ENCODE data around the gene PHYH. TPM values are rescaled to one million over a fixed set of nuclear protein-coding genes. Genes with fewer than 3 reads are reported as not detected.
"Not testable (repeated sequence)": the region's sequence is repeated elsewhere in the genome, so short reads cannot be mapped to it uniquely, and the experiment has no call there.

PHYH gene
- total RNA-seq, 1 donor from 2014 or later: 5.8 TPM

DNA sequence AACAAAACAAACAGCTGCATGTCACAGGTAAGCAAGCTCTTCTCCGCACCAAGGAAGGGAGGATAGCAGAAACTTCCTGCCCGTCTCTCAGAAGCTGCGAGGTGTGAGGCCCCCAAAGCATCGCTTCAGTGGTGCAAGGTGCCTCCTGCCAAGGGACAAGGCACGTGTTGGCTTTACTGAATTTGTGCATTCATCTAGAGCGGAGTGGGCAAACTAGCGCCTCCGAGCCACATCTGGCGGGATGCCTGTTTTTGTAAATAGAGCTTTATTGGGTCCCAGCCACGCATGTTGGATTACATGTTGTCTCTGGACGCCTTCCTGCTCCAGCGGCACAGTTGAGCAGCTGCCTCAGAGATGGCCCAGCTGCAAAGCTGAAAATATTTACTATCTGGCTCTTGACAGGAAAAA lies 27.7 kb downstream of the PHYH start:
- no peak for DNase-seq (ENCODE audit: low read depth in 2 of 2)

DNA sequence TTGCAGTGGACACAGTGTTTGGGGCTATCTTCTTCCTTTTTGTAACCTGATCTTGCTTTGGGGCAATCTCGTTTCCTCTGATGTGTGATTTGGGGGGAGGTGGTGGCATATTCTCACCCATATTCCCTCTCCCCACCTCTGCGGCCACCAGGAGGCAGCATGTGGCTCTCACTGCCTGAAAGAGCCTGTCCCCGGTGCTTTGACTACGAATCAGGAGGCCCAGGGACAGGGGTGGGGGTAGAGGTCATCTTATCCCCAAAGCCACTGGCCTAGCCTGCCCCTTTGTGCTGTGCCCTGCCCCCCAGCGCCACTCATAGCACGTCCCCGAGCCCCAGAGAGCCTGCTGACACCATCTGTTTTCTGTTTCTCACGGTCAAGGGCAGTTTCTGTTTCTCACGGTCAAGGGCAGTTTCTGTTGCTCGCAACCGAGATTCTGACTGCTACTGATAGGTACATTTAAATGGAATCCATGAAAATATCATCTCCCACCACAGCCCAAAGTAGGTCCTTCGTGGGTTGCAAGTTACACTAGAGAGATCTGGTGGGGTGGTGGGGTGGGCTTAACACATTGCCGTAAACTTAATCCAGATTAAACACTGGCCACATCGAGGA lies 28.2 kb downstream of the PHYH start:
- DNase-seq (ENCODE audit: low read depth in 2 of 2): peak in 1 of 2 donors; percentile 37

DNA sequence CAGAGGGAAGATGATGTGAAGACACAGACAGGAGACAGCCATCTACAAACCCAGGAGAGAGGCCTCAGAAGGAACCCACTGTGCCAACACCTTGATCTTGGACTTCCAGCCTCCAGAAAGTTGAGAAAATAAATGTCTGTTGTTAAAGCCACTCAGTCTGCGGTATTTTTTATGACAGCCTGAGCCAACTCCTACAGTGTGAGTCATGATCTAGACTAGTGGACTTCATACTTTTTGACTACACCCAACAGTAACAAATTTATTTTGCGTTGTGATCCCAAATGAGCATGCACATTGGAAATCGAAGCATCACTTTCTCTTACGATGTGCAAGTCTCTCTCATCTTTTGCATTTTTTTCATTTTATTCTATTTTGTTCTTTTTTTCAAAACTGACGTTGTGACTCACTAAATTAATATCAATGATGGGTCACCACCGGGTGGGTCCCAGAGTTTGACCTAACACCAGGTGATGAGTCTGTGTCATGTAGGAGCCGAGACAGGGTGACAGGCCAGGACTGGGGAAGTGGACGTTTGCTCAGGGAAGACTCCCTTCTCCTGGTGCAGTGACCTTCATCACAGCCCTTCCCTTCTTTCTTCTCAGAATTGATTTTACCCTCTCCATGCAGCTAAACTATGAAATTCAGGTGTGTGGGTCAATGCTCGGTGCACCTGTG lies 28.9 kb downstream of the PHYH start:
- DNase-seq (ENCODE audit: low read depth in 2 of 2): no peak

DNA sequence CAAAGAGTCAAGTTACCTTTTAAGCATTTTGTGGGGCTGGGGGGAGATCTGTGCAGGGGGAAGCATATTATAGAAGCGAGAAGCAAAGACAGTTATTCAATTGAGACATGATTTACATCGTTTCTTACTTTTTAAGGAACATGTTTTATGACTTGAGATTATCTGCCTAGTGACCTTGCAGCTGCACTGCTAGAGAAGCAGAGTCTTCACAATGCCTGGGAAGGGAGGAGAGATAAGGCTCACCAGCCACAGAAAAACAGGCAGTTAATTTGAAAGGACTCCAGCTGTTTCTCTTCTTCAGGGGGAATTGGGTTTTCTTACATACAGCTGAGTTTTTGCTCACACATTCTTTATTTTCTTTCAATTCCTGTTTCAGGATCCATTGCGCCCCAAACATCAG lies 31.0 kb downstream of the PHYH start:
- DNase-seq (ENCODE audit: low read depth in 2 of 2): no peak

DNA sequence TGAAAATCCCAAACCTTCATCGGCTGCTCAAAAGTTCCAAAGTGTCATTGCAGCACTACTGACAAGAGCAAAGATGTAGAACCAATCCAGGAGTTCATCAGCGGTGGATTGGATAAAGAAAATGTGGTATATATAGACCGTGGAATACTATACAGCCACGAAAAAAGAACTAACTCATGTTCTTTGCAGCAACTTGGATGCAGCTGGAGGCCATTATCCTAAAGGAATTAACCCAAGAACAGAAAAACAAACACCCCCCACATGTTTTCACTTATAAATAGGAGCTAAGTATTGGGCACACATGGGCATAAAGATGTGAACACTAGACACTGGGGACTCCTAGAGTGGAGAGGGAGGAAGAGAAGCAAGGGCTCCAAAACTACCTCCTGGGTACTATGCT lies 31.6 kb downstream of the PHYH start:
- DNase-seq (ENCODE audit: low read depth in 2 of 2): no peak

DNA sequence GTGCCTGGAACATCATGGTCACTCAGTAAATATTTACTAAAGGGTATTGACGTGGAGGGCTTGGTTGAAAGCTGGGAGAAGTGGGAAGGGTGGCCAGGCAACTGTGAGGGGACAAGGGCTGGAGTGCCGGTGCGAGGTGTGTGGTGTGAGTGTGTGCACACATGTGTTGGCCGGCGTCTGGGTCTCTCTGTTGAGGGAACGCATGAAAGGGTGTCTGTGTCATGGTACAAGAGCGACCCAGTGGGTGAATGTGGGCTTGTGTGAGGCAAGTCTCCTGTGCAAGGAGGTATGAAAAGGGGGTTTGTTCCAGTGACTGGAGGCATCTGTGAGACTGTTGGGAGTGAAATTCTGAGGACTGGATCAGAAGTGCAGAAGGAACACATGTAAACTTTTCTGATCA lies 36.3 kb downstream of the PHYH start:
- DNase-seq (ENCODE audit: low read depth in 2 of 2): no peak

DNA sequence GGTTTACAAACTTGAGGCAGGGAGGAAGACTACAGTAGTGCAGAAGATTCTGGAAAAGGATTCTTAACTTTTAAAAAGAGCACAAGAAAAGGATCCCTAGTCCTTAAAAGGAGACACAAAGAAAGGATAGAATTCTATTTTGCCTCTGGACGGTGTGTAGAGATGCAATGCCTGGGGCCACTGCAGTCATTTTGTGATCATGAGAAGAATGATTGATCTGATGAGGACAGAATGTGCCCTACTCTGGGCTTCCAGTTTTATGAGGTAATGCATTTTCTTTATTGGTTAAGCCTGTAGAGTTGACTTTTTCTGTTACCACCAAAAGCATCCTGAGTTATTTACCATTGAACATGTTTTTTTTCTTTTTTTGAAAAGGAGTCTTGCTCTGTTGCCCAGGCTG lies 37.4 kb downstream of the PHYH start:
- no peak for DNase-seq (ENCODE audit: low read depth in 2 of 2)

DNA sequence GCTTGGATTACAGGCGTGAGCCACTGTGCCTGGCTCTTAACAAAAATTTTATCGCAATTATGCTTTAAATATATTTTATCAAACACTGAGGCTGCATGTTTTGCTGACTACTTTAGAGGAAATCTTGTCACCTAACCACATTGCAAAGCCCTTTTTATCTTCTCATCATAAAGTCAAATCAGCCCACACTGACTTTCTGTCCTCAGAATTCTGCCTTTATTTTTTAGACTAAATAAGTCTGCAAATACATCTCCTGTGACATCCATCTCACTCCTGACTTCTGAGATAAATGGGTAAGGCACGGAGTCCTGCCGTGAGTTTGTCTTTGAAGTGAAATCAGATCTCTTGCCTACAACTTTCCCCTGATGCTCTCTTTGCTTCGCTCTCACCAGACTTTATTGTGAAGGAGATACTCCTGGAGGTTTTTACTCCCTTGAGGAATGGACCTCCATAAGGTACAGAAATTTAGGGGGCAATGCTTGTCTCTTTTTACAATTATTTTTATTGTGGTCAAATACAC lies 42.2 kb downstream of the PHYH start:
- DNase-seq (ENCODE audit: low read depth in 2 of 2): no peak

DNA sequence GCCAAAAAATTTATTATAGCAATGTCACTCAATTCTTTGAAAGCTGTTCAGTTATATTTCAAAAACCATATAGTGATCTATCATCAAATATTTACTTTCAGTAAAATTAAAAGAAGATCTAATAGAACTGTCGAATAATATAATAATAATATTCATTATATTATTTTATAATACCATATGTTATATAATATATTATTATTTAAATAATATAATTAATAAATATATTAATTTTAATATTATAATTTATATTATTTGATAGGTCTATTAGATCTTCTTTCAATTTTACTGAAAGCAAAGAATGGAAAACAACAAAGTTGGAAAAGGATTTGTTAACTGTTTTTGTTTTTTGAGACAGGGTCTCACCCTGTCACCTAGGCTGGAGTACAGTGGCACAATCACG lies 43.2 kb downstream of the PHYH start:
- DNase-seq (ENCODE audit: low read depth in 2 of 2): no peak

DNA sequence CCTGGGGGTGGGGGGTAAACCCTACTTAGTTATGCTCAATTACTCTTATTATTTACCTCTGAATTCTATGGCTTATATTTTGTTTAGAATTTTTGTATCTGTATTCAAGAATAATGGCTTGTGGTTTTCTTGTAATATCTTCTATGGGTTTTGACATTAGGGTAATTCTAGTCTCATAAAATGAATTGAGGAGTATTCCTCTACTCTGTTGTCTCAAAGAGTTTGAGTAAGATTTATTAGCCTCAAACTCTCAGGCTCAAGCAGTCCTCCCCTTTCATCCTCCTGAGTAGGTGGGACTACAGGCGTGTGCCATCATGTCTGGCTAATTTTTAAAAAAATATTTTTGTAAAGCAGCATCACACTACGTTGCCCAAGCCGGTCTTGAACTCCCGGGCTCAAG lies 46.1 kb downstream of the PHYH start:
- no peak for DNase-seq (ENCODE audit: low read depth in 2 of 2)

DNA sequence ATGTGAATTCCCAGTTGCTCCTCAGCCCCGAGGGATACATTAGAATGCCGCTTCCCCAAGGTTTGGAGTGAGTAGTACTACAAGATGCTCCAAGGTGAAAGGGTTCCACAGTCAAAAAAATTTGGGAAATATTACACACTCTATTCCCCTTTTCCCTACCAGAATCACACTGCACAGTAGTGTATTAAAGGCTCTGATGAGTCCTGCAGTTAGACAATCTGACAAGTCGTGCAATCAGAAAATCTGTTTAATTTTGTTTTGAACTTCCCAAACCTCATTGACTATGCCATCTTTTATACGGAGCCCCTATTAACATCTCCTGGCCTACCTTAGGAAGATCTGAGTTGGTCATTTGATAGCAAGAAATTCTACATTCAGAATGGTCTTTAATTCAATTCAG lies 52.1 kb downstream of the PHYH start:
- no peak for DNase-seq (ENCODE audit: low read depth in 2 of 2)

DNA sequence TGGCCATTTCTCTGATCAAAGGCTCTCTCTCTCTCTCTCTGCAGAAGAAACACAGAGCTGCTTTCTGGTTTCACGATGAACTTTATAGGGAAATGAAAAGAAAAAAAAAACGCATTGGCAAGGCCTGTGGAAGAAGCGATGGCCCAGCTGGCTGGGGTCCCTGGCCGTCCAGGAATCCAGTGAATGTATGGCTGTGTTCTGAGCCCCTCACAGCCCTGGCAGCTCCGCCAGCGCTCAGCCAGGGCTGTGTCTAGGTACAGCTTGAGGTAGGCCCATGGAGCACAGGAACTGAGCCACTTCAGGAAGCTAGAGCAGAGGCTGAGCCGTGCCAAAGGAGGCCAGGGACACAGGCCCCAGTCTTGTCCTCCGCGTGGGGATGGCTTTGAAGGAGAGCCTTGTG lies 52.6 kb downstream of the PHYH start:
- DNase-seq (ENCODE audit: low read depth in 2 of 2): no peak

DNA sequence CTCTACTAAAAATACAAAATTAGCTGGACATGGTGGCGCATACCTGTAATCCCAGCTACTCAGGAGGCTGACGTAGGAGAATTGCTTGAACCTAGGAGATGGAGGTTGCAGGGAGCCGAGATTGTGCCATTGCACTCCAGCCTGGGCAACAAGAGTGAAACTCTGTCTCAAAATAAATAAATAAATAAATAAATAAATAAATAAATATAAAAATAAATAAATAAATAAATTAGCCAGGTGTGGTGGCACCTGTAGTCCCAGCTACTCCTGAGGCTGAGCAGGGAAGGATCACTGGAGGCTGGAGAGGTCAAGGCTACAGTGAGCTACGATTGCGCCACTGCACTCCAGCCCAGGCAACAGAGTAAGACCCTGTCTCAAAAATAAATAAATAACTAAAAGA lies 57.6 kb downstream of the PHYH start:
- not testable (repeated sequence) for DNase-seq (ENCODE audit: low read depth in 2 of 2)

DNA sequence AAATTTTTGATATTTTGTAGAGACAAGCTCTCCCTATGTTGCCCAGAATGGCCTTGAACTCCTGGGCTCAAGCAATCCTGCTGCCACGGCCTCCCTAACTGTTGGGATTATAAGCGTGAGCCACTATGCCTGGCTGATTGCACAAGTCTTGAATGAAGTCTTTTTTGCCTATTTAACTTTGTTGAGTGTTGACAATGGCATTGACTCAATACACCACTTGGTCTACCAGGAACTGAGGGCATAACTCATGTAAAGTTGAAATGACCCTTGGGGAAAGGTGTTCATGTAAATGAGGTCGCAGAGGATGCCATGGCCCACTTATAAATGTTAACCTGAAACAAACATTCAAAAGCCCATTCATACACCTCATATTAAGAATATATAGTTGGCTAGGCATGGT lies 58.3 kb downstream of the PHYH start:
- no peak for DNase-seq (ENCODE audit: low read depth in 2 of 2)

DNA sequence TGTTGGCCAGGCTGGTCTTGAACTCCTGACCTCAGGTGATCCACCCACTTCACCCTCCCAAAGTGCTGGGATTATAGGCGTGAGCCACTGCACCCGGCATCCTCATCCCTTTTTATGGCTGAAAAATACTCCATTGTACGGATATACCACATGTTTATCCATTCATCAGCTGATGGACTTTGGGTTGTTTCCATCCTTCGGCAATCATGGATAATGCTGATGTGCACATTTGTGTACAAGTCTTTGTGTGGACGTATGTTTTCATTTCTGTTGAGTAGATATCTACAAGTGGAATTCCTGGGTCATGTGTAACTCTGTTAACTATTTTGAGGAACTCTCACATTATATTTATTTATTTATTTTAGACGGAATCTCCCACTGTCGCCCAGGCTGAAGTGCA lies 59.9 kb downstream of the PHYH start:
- DNase-seq (ENCODE audit: low read depth in 2 of 2): no peak

DNA sequence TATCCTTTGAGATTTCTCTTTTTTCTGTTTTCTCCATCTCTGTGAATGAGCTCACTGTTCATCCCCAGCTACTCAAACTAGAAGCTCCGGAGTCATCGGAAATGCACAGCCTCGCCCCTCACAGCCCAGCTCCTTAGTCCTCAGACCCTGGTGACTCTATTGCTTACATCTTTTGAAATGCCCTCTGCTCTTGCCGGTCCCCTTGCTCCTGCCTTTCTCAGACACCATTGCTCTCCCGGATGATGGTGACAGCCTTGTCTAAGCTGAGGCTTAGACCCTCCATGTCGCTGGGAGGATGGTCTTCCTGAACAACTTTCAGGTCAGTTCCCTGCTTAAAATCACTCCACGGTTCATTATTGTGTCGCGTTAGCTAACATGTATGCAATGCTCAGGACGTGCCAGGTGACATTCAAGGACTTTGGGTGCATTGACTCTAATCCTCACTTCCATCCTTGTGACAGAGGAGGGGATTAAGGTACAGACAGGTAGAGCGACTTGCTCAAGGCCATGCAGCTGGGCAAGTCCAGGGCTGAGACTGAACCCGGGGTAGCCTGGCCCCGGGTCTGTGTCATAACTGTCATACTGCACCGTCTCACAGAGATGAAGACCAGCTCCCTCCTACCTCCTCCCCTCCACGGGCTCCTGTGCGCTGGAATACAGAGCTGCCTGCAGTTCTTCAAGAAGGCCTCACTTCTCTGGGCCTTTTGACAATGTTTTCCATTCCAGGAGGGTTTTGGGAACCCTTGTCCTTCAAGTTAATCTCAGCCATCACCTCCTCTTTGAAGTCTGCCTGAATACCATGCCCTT lies 61.4 kb downstream of the PHYH start:
- no peak for DNase-seq (ENCODE audit: low read depth in 2 of 2)

DNA sequence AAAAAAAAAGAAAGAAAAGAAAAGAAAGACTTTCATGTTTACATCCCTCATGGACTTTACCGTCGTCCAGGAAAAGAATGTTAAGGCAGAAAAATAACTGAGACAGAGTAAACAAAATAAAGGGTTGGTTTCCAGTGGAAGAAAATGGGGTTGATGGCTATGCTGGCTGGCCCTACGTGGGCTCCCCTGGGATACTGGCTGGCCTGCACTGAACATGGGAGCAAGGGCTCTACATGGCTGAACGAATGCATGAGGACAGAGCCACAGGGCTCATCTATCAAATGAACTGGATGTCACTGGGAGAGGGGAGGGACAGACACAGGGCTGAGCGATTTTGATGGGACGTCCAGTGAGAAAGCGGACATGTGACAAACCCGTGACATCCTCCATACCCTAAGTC lies 63.2 kb downstream of the PHYH start:
- no peak for DNase-seq (ENCODE audit: low read depth in 2 of 2)

DNA sequence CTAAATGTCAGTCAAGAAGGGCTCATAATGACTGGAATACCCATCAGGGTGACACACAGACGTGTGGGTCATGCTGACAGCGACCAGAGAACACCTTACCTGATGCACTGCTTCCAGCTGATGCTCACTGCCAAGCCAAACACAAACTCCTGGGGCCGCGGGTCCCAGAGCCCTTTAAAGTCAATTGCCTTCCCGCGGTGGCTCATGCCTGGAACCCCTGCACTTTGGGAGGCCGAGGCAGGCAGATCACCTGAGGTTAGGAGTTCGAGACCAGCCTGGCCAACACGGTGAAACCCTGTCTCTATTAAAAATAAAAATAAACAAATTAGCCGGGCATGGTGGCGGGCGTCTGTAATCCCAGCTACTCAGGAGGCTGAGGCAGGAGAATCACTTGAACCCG lies 65.1 kb downstream of the PHYH start:
- not testable (repeated sequence) for DNase-seq (ENCODE audit: low read depth in 2 of 2)

DNA sequence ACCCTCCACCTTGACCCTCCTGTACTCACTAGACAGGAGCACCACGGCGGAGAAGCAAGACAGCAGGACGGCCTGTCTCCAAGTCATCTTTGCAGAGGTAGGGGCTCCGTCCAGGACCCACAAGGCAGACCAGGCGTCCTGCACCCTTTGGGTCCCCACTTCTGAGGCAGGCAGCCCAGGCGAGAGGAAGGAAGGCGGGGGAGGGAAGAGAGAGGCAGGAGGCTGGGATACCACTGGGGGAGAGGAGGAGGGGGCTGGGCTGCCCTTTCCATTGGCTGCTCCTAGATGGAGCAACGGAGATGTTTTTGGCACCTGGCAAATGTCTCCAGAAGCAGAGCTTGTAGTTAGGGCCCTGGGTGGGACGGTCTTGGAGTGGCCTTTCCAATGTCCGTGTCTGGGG lies 65.7 kb downstream of the PHYH start, which contains the start of gene UCMA:
Gene UCMA (minus strand): TSS at position 203 of the 400 bp plus-strand sequence. CDS start 116 bp downstream, at position 87.
- DNase-seq (ENCODE audit: low read depth in 2 of 2): no peak

DNA sequence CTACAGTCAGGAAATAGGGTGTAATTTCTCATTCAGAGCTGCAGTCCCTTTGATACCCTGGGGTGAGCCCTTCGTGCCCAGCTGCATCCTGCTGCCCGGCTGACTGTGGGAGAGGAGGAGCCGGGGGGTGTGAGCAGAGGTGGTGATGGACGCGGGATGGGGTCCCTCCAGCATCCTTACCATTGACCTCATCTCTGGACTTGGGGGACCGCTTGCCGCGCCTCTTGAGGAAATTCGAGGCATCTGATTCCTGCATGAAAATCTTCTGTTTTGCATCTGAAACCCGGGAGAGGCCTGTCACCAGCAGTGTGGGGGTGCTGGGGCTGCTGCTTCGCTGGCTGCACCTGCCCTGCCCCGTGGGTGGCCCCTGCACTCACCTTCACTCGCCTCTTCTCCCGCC lies 66.5 kb downstream of the PHYH start:
- DNase-seq (ENCODE audit: low read depth in 2 of 2): no peak

DNA sequence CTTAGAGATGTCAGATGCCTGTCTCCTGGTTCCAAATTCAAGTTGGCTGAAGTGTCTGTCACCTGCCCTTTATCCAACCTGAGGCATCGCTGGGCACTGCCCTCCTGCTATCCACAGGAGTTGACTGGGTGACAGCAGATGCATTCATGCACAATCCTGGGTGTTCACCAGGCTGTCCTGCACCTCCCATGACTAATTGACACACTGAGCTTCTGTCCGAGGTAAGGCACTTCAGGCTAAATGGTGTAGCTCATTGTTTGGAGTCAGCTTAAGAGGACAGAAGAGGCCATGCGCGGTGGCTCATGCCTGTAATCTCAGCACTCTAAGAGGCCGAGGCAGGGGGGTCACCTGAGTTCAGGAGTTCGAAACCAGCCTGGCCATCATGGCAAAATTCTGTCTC lies 68.1 kb downstream of the PHYH start:
- no peak for DNase-seq (ENCODE audit: low read depth in 2 of 2)

DNA sequence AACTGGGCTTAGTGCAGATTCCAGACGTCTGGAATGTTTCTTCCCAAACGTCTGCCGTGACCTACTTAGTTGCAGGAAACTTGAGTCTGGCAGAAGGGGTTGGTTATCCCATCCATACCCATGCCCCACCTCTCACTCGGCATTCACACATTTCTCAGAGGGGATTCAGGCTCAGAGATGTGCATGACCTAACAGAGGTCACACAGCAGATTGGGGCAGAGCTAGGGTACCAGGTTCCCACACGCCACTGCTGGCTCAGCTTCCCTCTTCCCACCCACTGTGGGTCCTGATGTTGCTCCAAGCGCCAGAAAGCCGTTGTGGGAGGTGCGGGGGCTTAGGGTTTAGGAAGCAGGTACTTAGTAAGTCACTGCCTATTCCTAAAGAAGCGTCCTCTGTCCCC lies 68.7 kb downstream of the PHYH start:
- DNase-seq (ENCODE audit: low read depth in 2 of 2): no peak
